Ecto neural progenitor cell (in vitro differentiated cells): Measurements from ENCODE around the gene ASH1L.
"Not testable (repeated sequence)": the region's sequence is repeated elsewhere in the genome, so short reads cannot be mapped to it uniquely, and the experiment has no call there.

Experiments used
- DNase-seq: peaks from one replicate; pipeline ENCODE4 v3.0.0-alpha.2; 2018; ENCODE audit warnings: low spot score

Gene ASH1L

GRCh38 chr1:155433831-155434389, 128.7 kb downstream of the ASH1L start:
- DNase-seq = not testable (repeated sequence)

GRCh38 chr1:155433128-155433830, 129.3 kb downstream of the ASH1L start:
- not testable (repeated sequence) for DNase-seq

GRCh38 chr1:155424091-155424490, 138.5 kb downstream of the ASH1L start:
- no peak for DNase-seq

GRCh38 chr1:155420788-155421187, 141.8 kb downstream of the ASH1L start:
- DNase-seq = no peak

GRCh38 chr1:155411840-155412239, 150.8 kb downstream of the ASH1L start:
- not testable (repeated sequence) for DNase-seq

GRCh38 chr1:155410931-155411330, 151.7 kb downstream of the ASH1L start:
- DNase-seq = no peak

- DNase-seq = no peak
Measured at GRCh38 chr1:155396874-155397476, 165.6 kb downstream of the ASH1L start.

- no peak for DNase-seq
Measured at GRCh38 chr1:155392898-155393411, 169.6 kb downstream of the ASH1L start.

GRCh38 chr1:155389826-155390225, 172.8 kb downstream of the ASH1L start:
- no peak for DNase-seq

GRCh38 chr1:155385836-155386235, 176.8 kb downstream of the ASH1L start:
- DNase-seq = not testable (repeated sequence)

GRCh38 chr1:155383406-155383805, 179.2 kb downstream of the ASH1L start:
- DNase-seq = no peak

- no peak for DNase-seq
Measured at GRCh38 chr1:155379631-155380090, 182.9 kb downstream of the ASH1L start.

GRCh38 chr1:155379180-155379579, 183.4 kb downstream of the ASH1L start:
- no peak for DNase-seq

- no peak for DNase-seq
Measured at GRCh38 chr1:155360051-155360450, 202.6 kb downstream of the ASH1L start.

GRCh38 chr1:155352631-155353030, 210.0 kb downstream of the ASH1L start:
- no peak for DNase-seq

GRCh38 chr1:155342842-155343241, 219.8 kb downstream of the ASH1L start:
- no peak for DNase-seq

- no peak for DNase-seq
Measured at GRCh38 chr1:155339515-155340097, 223.0 kb downstream of the ASH1L start.

- no peak for DNase-seq
Measured at GRCh38 chr1:155334962-155335361, 227.6 kb downstream of the ASH1L start.

GRCh38 chr1:155329980-155330598, 232.5 kb downstream of the ASH1L start:
- no peak for DNase-seq

- not testable (repeated sequence) for DNase-seq
Measured at GRCh38 chr1:155328856-155329255, 233.7 kb downstream of the ASH1L start.

- DNase-seq = no peak
Measured at GRCh38 chr1:155327981-155328380, 234.6 kb downstream of the ASH1L start.

GRCh38 chr1:155326631-155327037, 236.0 kb downstream of the ASH1L start:
- DNase-seq = no peak
